Measurements from ENCODE around the gene SLPI. TPM values are rescaled to one million over a fixed set of nuclear protein-coding genes. Genes with fewer than 3 reads are reported as not detected.

The SLPI gene
- total RNA-seq, 2 experiments from 2014 or later = not detected

DNA sequence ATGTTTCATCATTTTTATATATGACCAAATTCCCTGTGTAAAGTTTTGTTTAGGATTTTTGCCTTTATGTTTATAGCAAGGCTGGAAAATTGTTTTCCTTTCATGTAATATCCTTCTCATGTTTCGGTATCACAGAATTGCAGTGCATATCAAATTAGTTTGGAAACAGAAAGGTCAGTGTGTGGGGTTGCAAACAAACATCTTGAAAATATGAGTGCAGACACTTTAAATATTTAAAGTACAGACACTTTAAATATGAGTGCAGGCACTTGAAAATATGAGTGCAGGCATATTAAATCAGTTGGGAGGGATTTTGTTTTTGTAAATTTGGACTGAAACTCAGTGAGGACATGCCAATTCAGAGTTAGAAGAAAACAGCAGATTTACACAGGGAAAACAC is 6.5 kb downstream of the SLPI start:
- intact Hi-C loops (cut with DNase I, micrococcal nuclease) = no loop called here
- Mint-ChIP-seq H3K27me3 (peaks cover 48% of the 10 kb centered on the region), H3K4me1 (no peaks in the 10 kb centered on the region), H3K9me3 (ENCODE audit: low read depth) (no peaks in the 10 kb centered on the region), H3K4me3 (no peak overlapping the region), H3K27ac (no peak overlapping the region), H3K36me3 (ENCODE audit: low read depth) (no peaks in the 10 kb centered on the region)
- ChIA-PET POLR2A (no interaction called here), CTCF (no interaction called here)
- no peak for DNase-seq
- no peak for ATAC-seq

DNA sequence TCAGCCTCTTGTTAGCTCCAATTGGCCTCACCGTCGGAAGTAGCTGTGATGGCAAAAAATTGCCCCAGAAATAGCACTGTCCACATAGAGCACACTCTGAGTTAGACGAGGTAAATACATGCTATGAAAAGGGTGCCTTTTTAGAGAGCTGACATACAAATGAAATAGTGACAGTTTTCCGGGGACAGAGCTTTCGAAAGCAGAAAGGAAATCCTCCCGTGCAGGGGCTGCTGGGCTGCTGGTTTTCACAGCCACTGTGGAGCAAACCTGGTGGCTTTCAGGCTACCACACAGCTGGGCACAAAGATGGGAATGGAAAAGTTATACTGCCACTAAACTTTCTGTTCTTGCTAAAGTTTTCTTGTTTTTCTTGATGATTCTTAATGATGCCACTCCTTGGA is 8.3 kb downstream of the SLPI start:
- Mint-ChIP-seq H3K27me3 (peaks cover 47% of the 10 kb centered on the region), H3K4me3 (no peak overlapping the region), H3K36me3 (ENCODE audit: low read depth) (no peaks in the 10 kb centered on the region), H3K4me1 (no peaks in the 10 kb centered on the region), H3K27ac (no peak overlapping the region), H3K9me3 (ENCODE audit: low read depth) (no peaks in the 10 kb centered on the region)
- no peak for DNase-seq
- POLR2A ChIA-PET = no interaction called here
- no peak for ATAC-seq
- intact Hi-C loops (cut with DNase I, micrococcal nuclease) = no loop called here
- CTCF ChIA-PET = interaction anchor here (0.5 to 1.4 kb wide), 3 partner anchors 13 to 48 kb away, joined by 3 to 5 read pairs (median 4); no protein-coding TSS in a partner anchor

- H3K4me1 Mint-ChIP-seq = no peaks in the 10 kb centered on the region
- peaks cover 8% of the 10 kb centered on the region for H3K9me3 Mint-ChIP-seq (ENCODE audit: low read depth)
- DNase-seq = no peak
- ChIA-PET POLR2A (interaction anchor here (0.7 kb wide), 1 partner anchor 33 kb away, joined by 9 read pairs; no protein-coding TSS in a partner anchor), CTCF (no interaction called here)
- H3K36me3 Mint-ChIP-seq (ENCODE audit: low read depth) = no peaks in the 10 kb centered on the region
- peaks cover 32% of the 10 kb centered on the region for H3K27me3 Mint-ChIP-seq
- no peak for ATAC-seq
- intact Hi-C loops (cut with DNase I, micrococcal nuclease) = loop anchor here in 1 of 2 experiments (5.0 kb wide), 1 partner anchor 54 kb away; no protein-coding TSS in a partner anchor
- H3K27ac Mint-ChIP-seq = no peak overlapping the region
- no peak overlapping the region for H3K4me3 Mint-ChIP-seq
Observed at GRCh38 chr20:45238139-45238538, 16.2 kb downstream of the SLPI start.

DNA sequence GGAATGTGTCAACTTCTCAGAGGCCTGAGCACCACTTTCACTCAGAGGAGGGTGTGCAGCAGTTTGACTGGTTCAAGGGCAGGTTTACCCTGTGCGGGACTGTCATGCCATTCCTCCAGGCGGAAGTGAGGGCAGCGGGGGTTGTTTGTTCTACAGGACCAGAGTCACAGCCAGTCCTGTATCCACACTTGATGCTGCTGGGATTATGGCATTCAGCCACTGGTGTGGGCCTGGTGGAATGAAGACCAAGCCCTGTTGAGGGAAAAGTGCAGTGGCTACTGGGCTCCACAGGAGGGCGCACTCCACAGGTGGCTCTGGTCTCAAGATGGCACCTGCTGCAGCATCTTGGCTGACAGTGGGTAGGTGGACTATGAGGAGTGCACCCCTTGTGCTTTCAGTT is 18.4 kb downstream of the SLPI start:
- ChIA-PET POLR2A (no interaction called here), CTCF (interaction anchor here (1.0 kb wide), 1 partner anchor 123 kb away, joined by 4 read pairs; no protein-coding TSS in a partner anchor)
- no peak overlapping the region for H3K27ac Mint-ChIP-seq

DNA sequence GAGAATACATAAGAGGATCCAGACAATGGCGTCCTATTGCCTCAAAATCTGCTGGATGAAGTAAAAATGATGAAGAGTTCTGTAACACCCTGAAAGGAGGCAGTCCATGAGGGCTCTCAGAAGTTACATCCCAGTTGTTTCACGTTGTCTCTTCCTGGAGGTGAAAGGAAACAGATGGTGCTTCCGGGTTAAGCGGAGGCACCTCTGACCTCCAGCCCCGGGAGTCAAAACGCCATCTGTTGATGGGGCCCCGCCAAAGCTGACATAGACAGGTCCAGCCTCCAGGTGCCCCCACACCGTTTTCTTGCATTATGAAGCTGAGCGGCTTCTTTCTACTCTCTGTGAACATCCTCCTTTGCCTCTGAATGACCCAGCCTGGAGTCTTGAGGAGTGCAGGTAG is 23.7 kb downstream of the SLPI start:
- H3K36me3 Mint-ChIP-seq (ENCODE audit: low read depth) = no peaks in the 10 kb centered on the region
- no peak overlapping the region for H3K27ac Mint-ChIP-seq
- H3K27me3 Mint-ChIP-seq = peaks cover 37% of the 10 kb centered on the region
- ATAC-seq = no peak
- peaks cover 2% of the 10 kb centered on the region for H3K4me1 Mint-ChIP-seq
- ChIA-PET CTCF (interaction anchor here (0.9 to 1.5 kb wide), 3 partner anchors 61 to 91 kb away, joined by 3 to 17 read pairs (median 4); no protein-coding TSS in a partner anchor), POLR2A (no interaction called here)
- H3K9me3 Mint-ChIP-seq (ENCODE audit: low read depth) = peaks cover 8% of the 10 kb centered on the region
- no peak overlapping the region for H3K4me3 Mint-ChIP-seq
- no peak for DNase-seq
- intact Hi-C loops (cut with DNase I, micrococcal nuclease) = no loop called here

More for the DNA sequence above, 18.4 kb downstream of the SLPI start:
- H3K4me1 Mint-ChIP-seq = no peaks in the 10 kb centered on the region
- ATAC-seq (no peak), DNase-seq (peak; percentile 34)
- no peaks in the 10 kb centered on the region for H3K36me3 Mint-ChIP-seq (ENCODE audit: low read depth)
- H3K27me3 Mint-ChIP-seq = peaks cover 33% of the 10 kb centered on the region
- intact Hi-C loops (cut with DNase I, micrococcal nuclease) = loop anchor here in 1 of 2 experiments (5.0 kb wide), 1 partner anchor 56 kb away; no protein-coding TSS in a partner anchor
- H3K4me3 Mint-ChIP-seq = no peak overlapping the region
- H3K9me3 Mint-ChIP-seq (ENCODE audit: low read depth) = peaks cover 8% of the 10 kb centered on the region

DNA sequence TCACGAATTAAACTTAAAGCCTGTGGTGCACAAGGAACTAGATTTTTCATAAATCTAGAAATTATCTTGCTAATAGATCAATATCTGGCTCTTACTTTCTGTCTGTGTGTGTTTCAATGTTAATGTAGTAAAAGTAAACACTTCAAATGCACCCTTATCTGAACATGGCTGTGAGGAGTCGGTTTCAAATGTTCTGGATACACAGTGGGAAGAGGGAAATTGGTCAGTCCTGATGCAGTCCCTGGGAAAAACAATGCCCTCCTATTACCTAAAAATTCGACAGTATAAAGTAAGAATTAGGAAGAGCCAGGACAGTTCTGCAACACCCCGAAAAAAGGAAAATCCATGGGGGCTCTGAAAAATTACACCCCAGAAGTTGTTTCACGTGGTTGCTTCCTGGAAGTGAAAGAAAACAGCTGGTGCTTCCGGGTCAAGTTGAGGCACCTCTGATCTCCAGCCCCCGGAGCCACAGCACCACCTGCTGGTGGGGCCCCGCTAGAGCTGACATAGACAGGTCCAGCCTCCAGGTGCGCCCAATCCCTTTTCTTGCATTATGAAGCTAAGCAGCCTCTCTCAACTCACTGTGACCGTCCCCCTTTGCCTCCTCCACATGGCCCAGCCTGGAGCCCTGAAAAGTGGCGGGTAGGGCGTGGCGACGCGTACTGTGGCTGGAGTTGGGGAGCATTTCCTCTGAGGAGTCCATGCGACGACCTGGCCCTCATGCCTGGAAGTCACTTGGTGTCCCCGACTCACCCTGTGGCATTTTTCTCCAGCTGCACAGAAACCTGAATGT is 24.9 kb downstream of the SLPI start:
- Mint-ChIP-seq H3K4me1 (peaks cover 2% of the 10 kb centered on the region), H3K9me3 (ENCODE audit: low read depth) (peaks cover 4% of the 10 kb centered on the region), H3K4me3 (no peak overlapping the region), H3K27me3 (peaks cover 37% of the 10 kb centered on the region), H3K27ac (no peak overlapping the region), H3K36me3 (ENCODE audit: low read depth) (no peaks in the 10 kb centered on the region)
- peak; percentile 71 for ATAC-seq
- CTCF ChIA-PET = interaction anchor here (0.6 to 1.5 kb wide), 12 partner anchors 23 to 338 kb away, joined by 3 to 17 read pairs (median 3); no protein-coding TSS in a partner anchor
- POLR2A ChIA-PET = no interaction called here
- intact Hi-C loops (cut with DNase I, micrococcal nuclease) = loop anchor here (1.0 to 10.0 kb wide), 5 partner anchors 91 to 215 kb away; no protein-coding TSS in a partner anchor
- DNase-seq = peak; percentile 82

DNA sequence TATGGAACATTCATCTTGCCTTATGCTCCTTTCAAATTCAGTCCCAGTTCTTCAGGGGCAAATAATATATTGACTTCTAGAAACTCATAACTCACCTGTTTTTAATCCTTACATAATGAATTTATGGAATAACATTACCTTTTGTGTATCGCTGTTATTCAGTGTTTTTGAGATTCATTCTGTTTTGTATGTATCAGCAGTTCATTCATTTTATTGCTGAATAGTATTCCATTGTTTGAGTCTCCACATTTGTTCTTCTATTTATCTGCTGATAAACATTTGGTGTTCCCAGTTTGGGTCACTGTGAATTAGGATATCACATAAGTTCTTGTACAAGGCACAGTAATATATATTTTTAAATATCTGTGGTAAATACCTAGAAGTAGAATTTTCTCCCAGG is 28.1 kb downstream of the SLPI start:
- H3K27ac Mint-ChIP-seq = no peak overlapping the region
- H3K36me3 Mint-ChIP-seq (ENCODE audit: low read depth) = no peaks in the 10 kb centered on the region
- intact Hi-C loops (cut with DNase I, micrococcal nuclease) = loop anchor here in 1 of 2 experiments (10.0 kb wide), 1 partner anchor 211 kb away; no protein-coding TSS in a partner anchor
- ATAC-seq (no peak), DNase-seq (no peak)
- CTCF ChIA-PET = interaction anchor here (0.7 kb wide), 1 partner anchor 11 kb away, joined by 4 read pairs; no protein-coding TSS in a partner anchor
- no peak overlapping the region for H3K4me3 Mint-ChIP-seq
- H3K27me3 Mint-ChIP-seq = peaks cover 46% of the 10 kb centered on the region
- H3K4me1 Mint-ChIP-seq = peaks cover 2% of the 10 kb centered on the region
- POLR2A ChIA-PET = no interaction called here
- H3K9me3 Mint-ChIP-seq (ENCODE audit: low read depth) = no peaks in the 10 kb centered on the region

DNA sequence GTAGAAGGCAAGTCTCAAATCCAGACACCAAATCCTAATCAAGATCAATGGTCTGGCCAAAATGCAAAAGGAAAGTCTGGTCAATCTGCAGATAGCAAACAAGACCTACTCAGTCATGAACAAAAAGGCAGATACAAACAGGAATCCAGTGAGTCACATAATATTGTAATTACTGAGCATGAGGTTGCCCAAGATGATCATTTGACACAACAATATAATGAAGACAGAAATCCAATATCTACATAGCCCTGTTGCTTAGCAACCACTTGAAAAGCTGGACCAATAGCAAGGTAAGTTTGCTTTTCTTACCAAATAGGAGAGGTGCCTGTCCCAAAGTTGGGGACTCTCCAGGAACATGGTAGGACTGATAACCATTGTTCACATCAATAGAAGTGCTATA is 31.2 kb downstream of the SLPI start:
- DNase-seq (no peak), ATAC-seq (no peak)
- ChIA-PET POLR2A (no interaction called here), CTCF (no interaction called here)
- intact Hi-C loops (cut with DNase I, micrococcal nuclease) = loop anchor here in 1 of 2 experiments (10.0 kb wide), 1 partner anchor 208 kb away; no protein-coding TSS in a partner anchor
- H3K9me3 Mint-ChIP-seq (ENCODE audit: low read depth) = no peaks in the 10 kb centered on the region
- no peak overlapping the region for H3K27ac Mint-ChIP-seq
- peaks cover 45% of the 10 kb centered on the region for H3K27me3 Mint-ChIP-seq
- no peaks in the 10 kb centered on the region for H3K36me3 Mint-ChIP-seq (ENCODE audit: low read depth)
- no peak overlapping the region for H3K4me3 Mint-ChIP-seq
- H3K4me1 Mint-ChIP-seq = no peaks in the 10 kb centered on the region

- Mint-ChIP-seq H3K27ac (no peak within 1 kb of the TSS), H3K27me3 (peaks cover 36% of the 10 kb centered on the region), H3K36me3 (ENCODE audit: low read depth) (no peaks in the 10 kb centered on the region), H3K9me3 (ENCODE audit: low read depth) (no peaks in the 10 kb centered on the region), H3K4me3 (no peak within 1 kb of the TSS), H3K4me1 (no peaks in the 10 kb centered on the region)
- ATAC-seq (no peak), DNase-seq (no peak)
- POLR2A ChIA-PET = no interaction called here
- CTCF ChIA-PET = interaction anchor here (0.6 to 2.5 kb wide), 7 partner anchors 13 to 555 kb away, joined by 3 to 6 read pairs (median 3); no protein-coding TSS in a partner anchor
- intact Hi-C loops (cut with DNase I, micrococcal nuclease) = loop anchor here in 1 of 2 experiments (10.0 kb wide), 1 partner anchor 206 kb away; no protein-coding TSS in a partner anchor
Observed at GRCh38 chr20:45221076-45221475, 33.3 kb downstream of the SLPI start, which contains the start of gene SEMG2. SEMG2 (plus strand) TSS chr20:45221373; CDS start chr20:45221390, 17 bp downstream.

GRCh38 chr20:45218636-45219035 is 35.7 kb downstream of the SLPI start:
- Mint-ChIP-seq H3K36me3 (ENCODE audit: low read depth) (no peaks in the 10 kb centered on the region), H3K27ac (no peak overlapping the region), H3K27me3 (peaks cover 30% of the 10 kb centered on the region), H3K9me3 (ENCODE audit: low read depth) (no peaks in the 10 kb centered on the region), H3K4me3 (no peak overlapping the region), H3K4me1 (no peaks in the 10 kb centered on the region)
- DNase-seq = no peak
- CTCF ChIA-PET = no interaction called here
- no peak for ATAC-seq
- intact Hi-C loops (cut with DNase I, micrococcal nuclease) = no loop called here
- POLR2A ChIA-PET = no interaction called here

DNA sequence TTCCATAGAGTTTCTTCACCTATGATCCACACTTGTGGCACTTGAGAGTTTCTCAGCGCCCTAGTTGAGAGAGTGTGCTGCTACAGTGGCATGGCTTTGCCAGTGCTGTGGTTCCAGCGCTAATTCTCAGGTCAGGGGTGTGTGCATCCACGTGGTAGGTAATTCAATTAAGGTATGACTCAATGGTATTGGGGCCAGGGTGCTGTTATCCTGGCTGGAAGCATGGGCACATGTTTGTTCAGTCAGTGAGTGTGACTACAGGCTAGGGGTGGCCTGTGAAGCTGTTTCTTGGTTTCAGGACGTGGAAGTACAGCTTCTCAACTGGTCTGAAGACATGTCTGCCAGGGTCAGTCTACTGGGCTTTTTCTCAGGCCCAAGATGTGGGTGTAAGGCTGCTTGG is 36.2 kb downstream of the SLPI start:
- H3K27ac Mint-ChIP-seq = no peak overlapping the region
- no peaks in the 10 kb centered on the region for H3K9me3 Mint-ChIP-seq (ENCODE audit: low read depth)
- ChIA-PET POLR2A (no interaction called here), CTCF (no interaction called here)
- ATAC-seq (no peak), DNase-seq (no peak)
- no peak overlapping the region for H3K4me3 Mint-ChIP-seq
- peaks cover 30% of the 10 kb centered on the region for H3K27me3 Mint-ChIP-seq
- no peaks in the 10 kb centered on the region for H3K4me1 Mint-ChIP-seq
- intact Hi-C loops (cut with DNase I, micrococcal nuclease) = no loop called here
- H3K36me3 Mint-ChIP-seq (ENCODE audit: low read depth) = no peaks in the 10 kb centered on the region

DNA sequence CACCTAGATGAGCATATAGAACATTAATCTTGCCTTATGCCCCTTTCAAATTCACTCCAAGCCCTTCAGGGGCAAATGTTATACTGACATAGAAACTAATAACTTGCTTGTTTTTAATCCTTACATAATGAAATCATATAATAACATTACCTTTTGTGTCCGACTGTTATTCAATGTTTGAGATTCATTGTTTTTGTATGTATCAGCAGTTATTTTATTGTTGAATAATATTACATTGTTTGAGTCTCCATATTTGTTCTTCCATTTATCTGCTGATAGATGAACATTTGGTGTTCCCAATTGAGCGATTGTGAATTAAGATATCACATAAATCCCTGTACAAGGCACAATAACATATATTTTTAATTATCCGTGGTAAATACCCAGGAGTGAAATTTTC is 41.5 kb downstream of the SLPI start:
- DNase-seq = no peak
- ChIA-PET CTCF (no interaction called here), POLR2A (no interaction called here)
- Mint-ChIP-seq H3K9me3 (ENCODE audit: low read depth) (no peaks in the 10 kb centered on the region), H3K4me1 (no peaks in the 10 kb centered on the region), H3K36me3 (ENCODE audit: low read depth) (no peaks in the 10 kb centered on the region), H3K4me3 (no peak overlapping the region), H3K27ac (no peak overlapping the region), H3K27me3 (peaks cover 5% of the 10 kb centered on the region)
- no peak for ATAC-seq
- intact Hi-C loops (cut with DNase I, micrococcal nuclease) = no loop called here
